Liver (tissue), 9 donors: ENCODE data around the gene CFAP97. TPM values are rescaled to one million over a fixed set of nuclear protein-coding genes. Genes with fewer than 3 reads are reported as not detected.

ENCODE experiments used
- DNase-seq: peaks from one replicate; pipeline ENCODE4 v3.0.0-alpha.2; 2017; ENCODE audit warnings: low spot score
- H3K27ac ChIP-seq, 2 donors: one replicate each; pipeline ENCODE4 v1.7.0; 2013; ENCODE audit warnings: inconsistent platforms in 2 of 2, low read length in 2 of 2, control low read depth in 1 of 2, low read depth in 1 of 2, mild to moderate bottlenecking in 1 of 2
- H3K27me3 ChIP-seq, 4 donors: one replicate each; pipeline versions ENCODE4 v1.6.1 to v1.7.0; 2013; ENCODE audit warnings: low read length in 3 of 4, inconsistent platforms in 1 of 4, mild to moderate bottlenecking in 1 of 4, moderate library complexity in 1 of 4; ENCODE audit not compliant: control insufficient read depth in 4 of 4, insufficient read depth in 4 of 4
- H3K36me3 ChIP-seq, 4 donors: one replicate each; pipeline versions ENCODE4 v1.6.1 to v1.7.0; 2013; ENCODE audit warnings: low read length in 3 of 4, mild to moderate bottlenecking in 3 of 4, low read depth in 1 of 4, moderate library complexity in 1 of 4; ENCODE audit not compliant: control insufficient read depth in 4 of 4, insufficient read depth in 3 of 4
- H3K4me1 ChIP-seq, 4 donors: one replicate each; pipeline versions ENCODE4 v1.6.1 to v1.7.0; 2013; ENCODE audit warnings: low read length in 3 of 4, mild to moderate bottlenecking in 3 of 4, moderate library complexity in 1 of 4; ENCODE audit not compliant: control insufficient read depth in 4 of 4, insufficient read depth in 4 of 4
- H3K4me3 ChIP-seq, 3 donors: one replicate each; pipeline versions ENCODE4 v1.6.1 to v1.7.0; 2013; ENCODE audit warnings: low read length in 3 of 3, control low read depth in 1 of 3, low read depth in 1 of 3, mild to moderate bottlenecking in 1 of 3
- H3K9ac ChIP-seq, 2 donors: one replicate each; pipeline ENCODE4 v1.7.0; 2013; ENCODE audit warnings: low read length in 2 of 2, mild to moderate bottlenecking in 2 of 2, moderate library complexity in 2 of 2, control low read depth in 1 of 2, low read depth in 1 of 2
- H3K9me3 ChIP-seq, 4 donors: one replicate each; pipeline versions ENCODE4 v1.6.1 to v1.7.0; 2013; ENCODE audit warnings: low read length in 3 of 4; ENCODE audit not compliant: control insufficient read depth in 4 of 4
- EGR1 ChIP-seq, 2 donors: IDR thresholded peaks; 2 replicates each; pipeline ENCODE4 v1.6.1; 2016 to 2018; ENCODE audit warnings: antibody characterized with exemption in 2 of 2, low read depth in 2 of 2
- FOXA1 ChIP-seq: IDR thresholded peaks from 2 replicates; pipeline ENCODE4 v1.6.1; 2016; ENCODE audit warnings: antibody characterized with exemption
- FOXA2 ChIP-seq: IDR thresholded peaks from 2 replicates; pipeline ENCODE4 v1.6.1; 2016; ENCODE audit warnings: antibody characterized with exemption
- GABPA ChIP-seq, 2 donors: IDR thresholded peaks in 1 of 2; conservative IDR thresholded peaks in 1 of 2; 2 replicates each; pipeline ENCODE4 v1.6.1; 2016; ENCODE audit warnings: antibody characterized with exemption in 2 of 2, mild to moderate bottlenecking in 1 of 2, moderate library complexity in 1 of 2
- HNF4G ChIP-seq: IDR thresholded peaks from 2 replicates; pipeline ENCODE4 v1.6.1; 2016; ENCODE audit warnings: antibody characterized with exemption
- JUND ChIP-seq, 2 donors: IDR thresholded peaks; 2 replicates each; pipeline ENCODE4 v1.6.1; 2016; ENCODE audit warnings: antibody characterized with exemption in 2 of 2
- RAD21 ChIP-seq, 2 donors: IDR thresholded peaks; 2 replicates each; pipeline ENCODE4 v1.6.1; 2016; ENCODE audit warnings: antibody characterized with exemption in 2 of 2, mild to moderate bottlenecking in 2 of 2
- RXRA ChIP-seq, 2 donors: IDR thresholded peaks; 2 replicates each; pipeline ENCODE4 v1.6.1; 2017 to 2018; ENCODE audit warnings: antibody characterized with exemption in 2 of 2, mild to moderate bottlenecking in 1 of 2
- SP1 ChIP-seq: IDR thresholded peaks from 2 replicates; pipeline ENCODE4 v1.6.1; 2018; ENCODE audit warnings: antibody characterized with exemption, mild to moderate bottlenecking
- TAF1 ChIP-seq: conservative IDR thresholded peaks from 2 replicates; pipeline ENCODE4 v1.6.1; 2016; ENCODE audit warnings: antibody characterized with exemption, mild to moderate bottlenecking
- YY1 ChIP-seq: IDR thresholded peaks from 2 replicates; pipeline ENCODE4 v1.6.1; 2016; ENCODE audit warnings: antibody characterized with exemption, mild to moderate bottlenecking
- WGBS: extraction: QIAGEN DNeasy Blood & Tissue Kit; methylation state at CpG from one replicate; pipeline ENCODE4 v1.1.7; 2013; 5-methylcytosine and 5-hydroxymethylcytosine counted together
- polyA plus RNA-seq, 2 donors: library from polyadenylated mRNA; stranded (reverse) in 1 of 2; unstranded in 1 of 2; fragments of 200-250 nt in 1 of 2; fragments of >200 nt in 1 of 2; fragmentation: Nextera tagmentation in 1 of 2; extraction: Ambion mirVana in 1 of 2; gene quantifications; one replicate each; pipeline versions ENCODE4 v1.2.1 to v1.2.3, GENCODE V29; 2013 to 2015
- total RNA-seq, 2 donors: library from RNA; depleted of rRNA; stranded (reverse); fragments of >200 nt; gene quantifications; one replicate each; pipeline ENCODE4 v1.2.3, GENCODE V29; 2014
- TF ChIP-seq, protein P1 (sequence below): IDR thresholded peaks from 2 replicates; pipeline ENCODE4 v1.6.1; 2016; ENCODE audit warnings: antibody characterized with exemption
- TF ChIP-seq, protein P2 (sequence below): fragments of 150-350 bp; IDR thresholded peaks from 2 replicates; pipeline ENCODE4 v1.5.1; 2017; ENCODE audit warnings: improper control_type of control experiment, low read depth, low read length; ENCODE audit not compliant: missing input control
- TF ChIP-seq, protein P3 (sequence below): IDR thresholded peaks from 2 replicates; pipeline ENCODE4 v1.6.1; 2016; ENCODE audit warnings: antibody characterized with exemption, mild to moderate bottlenecking
- TF ChIP-seq, protein P4 (sequence below): IDR thresholded peaks from 2 replicates; pipeline ENCODE4 v1.6.1; 2016; ENCODE audit warnings: antibody characterized with exemption
- TF ChIP-seq, protein P5 (sequence below): IDR thresholded peaks from 2 replicates; pipeline ENCODE4 v1.6.1; 2016; ENCODE audit warnings: antibody characterized with exemption
- donor health status: healthy.
- donor health status: healthy.
- donor health status: healthy.
- donor health status: healthy.
- donor health status: healthy.

CFAP97 gene
- total and polyA plus RNA-seq, 4 donors, result 7.5 to 30.9 (median 18.7) TPM

DNA sequence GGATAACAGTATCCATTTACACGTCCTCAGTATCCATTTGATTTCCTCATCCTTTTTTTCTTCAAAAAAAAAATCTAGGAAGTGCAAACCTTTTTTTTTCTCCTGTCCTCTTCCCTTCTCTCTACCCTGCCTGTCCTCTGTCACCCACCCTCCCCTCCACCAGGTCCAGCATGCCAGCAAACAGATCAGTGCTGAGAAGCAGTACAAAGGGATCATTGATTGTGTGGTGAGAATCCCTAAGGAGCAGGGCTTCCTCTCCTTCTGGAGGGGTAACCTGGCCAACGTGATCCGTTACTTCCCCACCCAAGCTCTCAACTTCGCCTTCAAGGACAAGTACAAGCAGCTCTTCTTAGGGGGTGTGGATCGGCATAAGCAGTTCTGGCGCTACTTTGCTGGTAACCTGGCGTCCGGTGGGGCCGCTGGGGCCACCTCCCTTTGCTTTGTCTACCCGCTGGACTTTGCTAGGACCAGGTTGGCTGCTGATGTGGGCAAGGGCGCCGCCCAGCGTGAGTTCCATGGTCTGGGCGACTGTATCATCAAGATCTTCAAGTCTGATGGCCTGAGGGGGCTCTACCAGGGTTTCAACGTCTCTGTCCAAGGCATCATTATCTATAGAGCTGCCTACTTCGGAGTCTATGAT lies 59.1 kb downstream of the CFAP97 start:
- Histone ChIP-seq H3K9ac (peak overlapping the region in 1 of 2 donors; percentile 72), H3K27ac (no peak overlapping the region), H3K9me3 (no peaks in the 10 kb centered on the region), H3K4me3 (no peak overlapping the region), H3K36me3 (peaks cover 0 to 7% (median 3%) of the 10 kb centered on the region in 4 donors), H3K27me3 (no peaks in the 10 kb centered on the region), H3K4me1 (peaks cover 0 to 16% (median 11%) of the 10 kb centered on the region in 4 donors)
- no peak for DNase-seq
- TF ChIP-seq, protein P1, sequence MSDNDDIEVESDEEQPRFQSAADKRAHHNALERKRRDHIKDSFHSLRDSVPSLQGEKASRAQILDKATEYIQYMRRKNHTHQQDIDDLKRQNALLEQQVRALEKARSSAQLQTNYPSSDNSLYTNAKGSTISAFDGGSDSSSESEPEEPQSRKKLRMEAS, result no peak
- TF ChIP-seq SP1 (no peak), YY1 (no peak), RAD21 (IDR thresholded peaks at IDR 0.05) (no peak), GABPA (IDR thresholded peaks at IDR 0.05 in 1 of 2, conservative IDR thresholded peaks at IDR 0.05 in 1 of 2) (no peak), TAF1 (no peak), FOXA2 (no peak), HNF4G (no peak), JUND (IDR thresholded peaks at IDR 0.05) (no peak), FOXA1 (no peak), RXRA (IDR thresholded peaks at IDR 0.05) (no peak), EGR1 (IDR thresholded peaks at IDR 0.05; ENCODE audit: low read depth in 2 of 2) (no peak)
- TF ChIP-seq, protein P2, sequence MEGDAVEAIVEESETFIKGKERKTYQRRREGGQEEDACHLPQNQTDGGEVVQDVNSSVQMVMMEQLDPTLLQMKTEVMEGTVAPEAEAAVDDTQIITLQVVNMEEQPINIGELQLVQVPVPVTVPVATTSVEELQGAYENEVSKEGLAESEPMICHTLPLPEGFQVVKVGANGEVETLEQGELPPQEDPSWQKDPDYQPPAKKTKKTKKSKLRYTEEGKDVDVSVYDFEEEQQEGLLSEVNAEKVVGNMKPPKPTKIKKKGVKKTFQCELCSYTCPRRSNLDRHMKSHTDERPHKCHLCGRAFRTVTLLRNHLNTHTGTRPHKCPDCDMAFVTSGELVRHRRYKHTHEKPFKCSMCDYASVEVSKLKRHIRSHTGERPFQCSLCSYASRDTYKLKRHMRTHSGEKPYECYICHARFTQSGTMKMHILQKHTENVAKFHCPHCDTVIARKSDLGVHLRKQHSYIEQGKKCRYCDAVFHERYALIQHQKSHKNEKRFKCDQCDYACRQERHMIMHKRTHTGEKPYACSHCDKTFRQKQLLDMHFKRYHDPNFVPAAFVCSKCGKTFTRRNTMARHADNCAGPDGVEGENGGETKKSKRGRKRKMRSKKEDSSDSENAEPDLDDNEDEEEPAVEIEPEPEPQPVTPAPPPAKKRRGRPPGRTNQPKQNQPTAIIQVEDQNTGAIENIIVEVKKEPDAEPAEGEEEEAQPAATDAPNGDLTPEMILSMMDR, result no peak
- TF ChIP-seq, protein P3, sequence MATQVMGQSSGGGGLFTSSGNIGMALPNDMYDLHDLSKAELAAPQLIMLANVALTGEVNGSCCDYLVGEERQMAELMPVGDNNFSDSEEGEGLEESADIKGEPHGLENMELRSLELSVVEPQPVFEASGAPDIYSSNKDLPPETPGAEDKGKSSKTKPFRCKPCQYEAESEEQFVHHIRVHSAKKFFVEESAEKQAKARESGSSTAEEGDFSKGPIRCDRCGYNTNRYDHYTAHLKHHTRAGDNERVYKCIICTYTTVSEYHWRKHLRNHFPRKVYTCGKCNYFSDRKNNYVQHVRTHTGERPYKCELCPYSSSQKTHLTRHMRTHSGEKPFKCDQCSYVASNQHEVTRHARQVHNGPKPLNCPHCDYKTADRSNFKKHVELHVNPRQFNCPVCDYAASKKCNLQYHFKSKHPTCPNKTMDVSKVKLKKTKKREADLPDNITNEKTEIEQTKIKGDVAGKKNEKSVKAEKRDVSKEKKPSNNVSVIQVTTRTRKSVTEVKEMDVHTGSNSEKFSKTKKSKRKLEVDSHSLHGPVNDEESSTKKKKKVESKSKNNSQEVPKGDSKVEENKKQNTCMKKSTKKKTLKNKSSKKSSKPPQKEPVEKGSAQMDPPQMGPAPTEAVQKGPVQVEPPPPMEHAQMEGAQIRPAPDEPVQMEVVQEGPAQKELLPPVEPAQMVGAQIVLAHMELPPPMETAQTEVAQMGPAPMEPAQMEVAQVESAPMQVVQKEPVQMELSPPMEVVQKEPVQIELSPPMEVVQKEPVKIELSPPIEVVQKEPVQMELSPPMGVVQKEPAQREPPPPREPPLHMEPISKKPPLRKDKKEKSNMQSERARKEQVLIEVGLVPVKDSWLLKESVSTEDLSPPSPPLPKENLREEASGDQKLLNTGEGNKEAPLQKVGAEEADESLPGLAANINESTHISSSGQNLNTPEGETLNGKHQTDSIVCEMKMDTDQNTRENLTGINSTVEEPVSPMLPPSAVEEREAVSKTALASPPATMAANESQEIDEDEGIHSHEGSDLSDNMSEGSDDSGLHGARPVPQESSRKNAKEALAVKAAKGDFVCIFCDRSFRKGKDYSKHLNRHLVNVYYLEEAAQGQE, result no peak
- TF ChIP-seq, protein P4, sequence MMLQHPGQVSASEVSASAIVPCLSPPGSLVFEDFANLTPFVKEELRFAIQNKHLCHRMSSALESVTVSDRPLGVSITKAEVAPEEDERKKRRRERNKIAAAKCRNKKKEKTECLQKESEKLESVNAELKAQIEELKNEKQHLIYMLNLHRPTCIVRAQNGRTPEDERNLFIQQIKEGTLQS, result no peak
- TF ChIP-seq, protein P5, sequence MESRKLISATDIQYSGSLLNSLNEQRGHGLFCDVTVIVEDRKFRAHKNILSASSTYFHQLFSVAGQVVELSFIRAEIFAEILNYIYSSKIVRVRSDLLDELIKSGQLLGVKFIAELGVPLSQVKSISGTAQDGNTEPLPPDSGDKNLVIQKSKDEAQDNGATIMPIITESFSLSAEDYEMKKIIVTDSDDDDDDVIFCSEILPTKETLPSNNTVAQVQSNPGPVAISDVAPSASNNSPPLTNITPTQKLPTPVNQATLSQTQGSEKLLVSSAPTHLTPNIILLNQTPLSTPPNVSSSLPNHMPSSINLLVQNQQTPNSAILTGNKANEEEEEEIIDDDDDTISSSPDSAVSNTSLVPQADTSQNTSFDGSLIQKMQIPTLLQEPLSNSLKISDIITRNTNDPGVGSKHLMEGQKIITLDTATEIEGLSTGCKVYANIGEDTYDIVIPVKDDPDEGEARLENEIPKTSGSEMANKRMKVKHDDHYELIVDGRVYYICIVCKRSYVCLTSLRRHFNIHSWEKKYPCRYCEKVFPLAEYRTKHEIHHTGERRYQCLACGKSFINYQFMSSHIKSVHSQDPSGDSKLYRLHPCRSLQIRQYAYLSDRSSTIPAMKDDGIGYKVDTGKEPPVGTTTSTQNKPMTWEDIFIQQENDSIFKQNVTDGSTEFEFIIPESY, result no peak
- 95% methylated on average over 16 of the region's 16 CpGs for WGBS
